Panc1 (cell line): ENCODE results near the gene PRKCG. TPM values are rescaled to one million over a fixed set of nuclear protein-coding genes. Genes with fewer than 3 reads are reported as not detected.

Experiments
- total RNA-seq: library from RNA; stranded (reverse); gene quantifications from one replicate; pipeline ENCODE4 v1.2.1, GENCODE V29; 2021; ENCODE audit not compliant: unreplicated experiment

PRKCG gene
- total RNA-seq, 1 experiment from 2014 or later = 2.5 TPM

Other genes starting within 250 kb of the PRKCG start
- gene NLRP12, start 57.9 kb upstream of the PRKCG start, total RNA-seq = 0.05 TPM
- gene MYADM, start 14.3 kb upstream of the PRKCG start, total RNA-seq = 469 TPM
- 7.7 TPM for gene CACNG7, start 27.1 kb downstream of the PRKCG start, total RNA-seq
- 17.7 TPM for gene CACNG8, start 80.7 kb downstream of the PRKCG start, total RNA-seq
- gene CACNG6, start 109.4 kb downstream of the PRKCG start, total RNA-seq = 14.6 TPM
- 1.5 TPM for gene VSTM1, start 181.7 kb downstream of the PRKCG start, total RNA-seq
- gene TARM1, start 199.2 kb downstream of the PRKCG start, total RNA-seq = not detected
- gene OSCAR, start 218.6 kb downstream of the PRKCG start, total RNA-seq = 6.8 TPM
- gene NDUFA3, start 220.7 kb downstream of the PRKCG start, total RNA-seq = 211 TPM
- 45.4 TPM for gene TFPT, start 233.5 kb downstream of the PRKCG start, total RNA-seq
- gene PRPF31, start 233.6 kb downstream of the PRKCG start, total RNA-seq = 117 TPM